PC-9 (cell line): Measurements from ENCODE around the gene MTHFD1L.

ENCODE experiments used
- CTCF ChIP-seq: fragments of 200-600 bp; sonication (generic); conservative IDR thresholded peaks from 2 replicates; pipeline ENCODE4 v1.6.1; 2017; ENCODE audit warnings: mixed run types, antibody characterized with exemption, mild to moderate bottlenecking, moderate library complexity
- EZH2 ChIP-seq: fragments of 200-600 bp; sonication (generic); IDR thresholded peaks from 2 replicates; pipeline ENCODE4 v1.8.0; 2017; ENCODE audit warnings: antibody characterized with exemption, low read depth

GRCh38 chr6:150902142-150902776 is 36.8 kb downstream of the MTHFD1L start:
- TF ChIP-seq CTCF, result no peak
- no peak for TF ChIP-seq EZH2
